Gastrocnemius medialis (tissue), 4 donors: ENCODE results near the gene ACTC1. TPM values are rescaled to one million over a fixed set of nuclear protein-coding genes. Genes with fewer than 3 reads are reported as not detected.

Experiments
- ATAC-seq, 2 donors: fragments of 150-250 bp; one replicate each; pipeline ENCODE4 v1.9.1; 2016
- DNase-seq, 2 donors: peaks; one replicate each; pipeline ENCODE4 v3.0.0-alpha.2; 2019
- H3K27ac ChIP-seq, 4 donors: fragments of 200-600 bp; sonication (generic); 1 replicate in 1 of 4; 2 replicates in 3 of 4; pipeline ENCODE4 v1.5.1; 2016 to 2018; ENCODE audit warnings: mild to moderate bottlenecking in 2 of 4, moderate library complexity in 1 of 4
- H3K27me3 ChIP-seq, 3 donors: fragments of 200-600 bp; sonication (generic) in 2 of 3; 1 replicate in 1 of 3; 2 replicates in 2 of 3; pipeline versions ENCODE4 v1.5.1 to v1.6.0; 2016 to 2019; ENCODE audit warnings: mild to moderate bottlenecking in 1 of 3, moderate library complexity in 1 of 3
- H3K36me3 ChIP-seq, 2 donors: fragments of 200-600 bp; sonication (generic) in 1 of 2; one replicate each; pipeline ENCODE4 v1.5.1; 2017 to 2018
- H3K4me1 ChIP-seq, 2 donors: fragments of 200-600 bp; sonication (generic) in 1 of 2; one replicate each; pipeline ENCODE4 v1.5.1; 2016 to 2017; ENCODE audit warnings: mild to moderate bottlenecking in 2 of 2
- H3K4me3 ChIP-seq, 4 donors: fragments of 200-600 bp; sonication (generic) in 3 of 4; 1 replicate in 1 of 4; 2 replicates in 3 of 4; pipeline ENCODE4 v1.5.1; 2016 to 2019; ENCODE audit warnings: mild to moderate bottlenecking in 2 of 4
- H3K9me3 ChIP-seq, 3 donors: fragments of 200-600 bp; sonication (generic) in 2 of 3; 1 replicate in 1 of 3; 2 replicates in 2 of 3; pipeline ENCODE4 v1.5.1; 2016 to 2019
- POLR2A ChIP-seq, 2 donors: fragments of 450-650 bp; IDR thresholded peaks; one replicate each; pipeline ENCODE4 v1.6.1; 2017; ENCODE audit warnings: antibody characterized with exemption in 2 of 2, mild to moderate bottlenecking in 2 of 2, moderate library complexity in 2 of 2
- in situ Hi-C, 4 donors: fragments of 200-750 bp; cut with MboI; loops; one replicate each; pipeline versions ENCODE4 v1.15.0 to v1.8.0; 2017; ENCODE audit warnings: low sequenced_read_pairs in 4 of 4
- intact Hi-C: fragments of 100-400 bp; cut with DNase I; formaldehyde crosslinking; loops from one replicate; pipeline ENCODE4 v1.15.1; 2023; ENCODE audit warnings: low total_unique reads
- total RNA-seq, 4 donors: library from RNA; depleted of rRNA; stranded (reverse); fragments of >200 nt; gene quantifications; one replicate each; pipeline versions ENCODE4 v1.1.0 to v1.2.3, GENCODE V29; 2016
- TF ChIP-seq, protein P1 (sequence below), 5 experiments: fragments of 450-650 bp in 3 of 5; fragments of 200-600 bp in 2 of 5; sonication (generic) in 2 of 5; IDR thresholded peaks in 4 of 5; conservative IDR thresholded peaks in 1 of 5; 1 replicate in 4 of 5; 2 replicates in 1 of 5; pipeline ENCODE4 v1.5.1; 2016 to 2019; ENCODE audit warnings: antibody characterized with exemption in 5 of 5, mild to moderate bottlenecking in 3 of 5, moderate library complexity in 3 of 5

ACTC1 gene
- total RNA-seq, 4 donors from 2014 or later, result 5.6 to 449 (median 78.0) TPM

DNA sequence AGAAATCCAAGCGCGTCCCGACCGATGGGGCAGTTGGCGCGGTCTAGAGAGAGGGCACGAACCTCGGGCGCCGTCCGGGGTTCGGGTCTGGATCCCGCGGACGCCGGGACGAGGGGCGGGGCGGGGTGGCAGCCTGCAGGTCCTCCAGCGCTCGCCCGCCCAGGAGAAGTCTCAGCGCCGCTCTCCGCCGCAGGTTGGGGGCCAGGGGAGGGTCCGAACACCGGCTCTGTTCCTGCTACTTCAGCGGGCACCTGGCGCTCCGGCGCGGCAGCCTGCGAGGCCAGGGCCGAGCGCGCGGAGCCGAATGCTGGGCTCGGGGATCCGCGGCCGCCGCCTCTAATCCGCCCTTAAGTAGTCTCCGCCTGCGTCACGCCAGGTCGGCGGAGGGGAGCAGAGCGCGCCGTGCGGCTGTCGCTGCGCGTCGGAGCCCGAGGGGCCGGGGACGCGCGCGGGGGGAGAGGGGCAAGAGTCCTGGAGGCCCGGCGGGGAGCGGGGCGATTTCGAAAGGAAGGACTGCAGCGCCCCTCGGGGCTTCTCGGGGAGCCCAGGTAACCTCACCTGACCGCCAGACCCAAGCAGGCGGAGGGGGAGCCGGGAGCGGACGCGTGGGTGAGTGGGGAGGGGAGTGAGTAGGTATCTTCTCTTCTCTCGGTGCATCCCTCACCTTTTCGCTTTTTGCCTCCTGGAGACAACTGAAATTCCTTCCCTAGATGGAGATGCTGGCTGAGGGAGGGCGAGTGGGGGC is 40.5 kb downstream of the ACTC1 start, which contains the start of gene GJD2:
GJD2 (minus strand) TSS at position 325 of the 745 bp plus-strand sequence. CDS start 510 bp downstream, outside the sequence.
- Histone ChIP-seq H3K9me3 (no peaks in the 10 kb centered on the region), H3K4me1 (peaks cover 0 to 5% of the 10 kb centered on the region in 2 donors), H3K27me3 (peaks cover 40 to 46% (median 42%) of the 10 kb centered on the region in 3 donors), H3K36me3 (no peaks in the 10 kb centered on the region), H3K27ac (no peak within 1 kb of the TSS), H3K4me3 (peak within 1 kb of the TSS; percentile 23 to 54 (median 32))
- DNase-seq (no peak), ATAC-seq (no peak)
- no peak for TF ChIP-seq POLR2A (IDR thresholded peaks at IDR 0.05)
- TF ChIP-seq, protein P1, sequence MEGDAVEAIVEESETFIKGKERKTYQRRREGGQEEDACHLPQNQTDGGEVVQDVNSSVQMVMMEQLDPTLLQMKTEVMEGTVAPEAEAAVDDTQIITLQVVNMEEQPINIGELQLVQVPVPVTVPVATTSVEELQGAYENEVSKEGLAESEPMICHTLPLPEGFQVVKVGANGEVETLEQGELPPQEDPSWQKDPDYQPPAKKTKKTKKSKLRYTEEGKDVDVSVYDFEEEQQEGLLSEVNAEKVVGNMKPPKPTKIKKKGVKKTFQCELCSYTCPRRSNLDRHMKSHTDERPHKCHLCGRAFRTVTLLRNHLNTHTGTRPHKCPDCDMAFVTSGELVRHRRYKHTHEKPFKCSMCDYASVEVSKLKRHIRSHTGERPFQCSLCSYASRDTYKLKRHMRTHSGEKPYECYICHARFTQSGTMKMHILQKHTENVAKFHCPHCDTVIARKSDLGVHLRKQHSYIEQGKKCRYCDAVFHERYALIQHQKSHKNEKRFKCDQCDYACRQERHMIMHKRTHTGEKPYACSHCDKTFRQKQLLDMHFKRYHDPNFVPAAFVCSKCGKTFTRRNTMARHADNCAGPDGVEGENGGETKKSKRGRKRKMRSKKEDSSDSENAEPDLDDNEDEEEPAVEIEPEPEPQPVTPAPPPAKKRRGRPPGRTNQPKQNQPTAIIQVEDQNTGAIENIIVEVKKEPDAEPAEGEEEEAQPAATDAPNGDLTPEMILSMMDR (IDR thresholded peaks at IDR 0.05 in 4 of 5, conservative IDR thresholded peaks at IDR 0.05 in 1 of 5), result no peak
- in situ Hi-C loops (no loop called here), intact Hi-C loops (no loop called here)

DNA sequence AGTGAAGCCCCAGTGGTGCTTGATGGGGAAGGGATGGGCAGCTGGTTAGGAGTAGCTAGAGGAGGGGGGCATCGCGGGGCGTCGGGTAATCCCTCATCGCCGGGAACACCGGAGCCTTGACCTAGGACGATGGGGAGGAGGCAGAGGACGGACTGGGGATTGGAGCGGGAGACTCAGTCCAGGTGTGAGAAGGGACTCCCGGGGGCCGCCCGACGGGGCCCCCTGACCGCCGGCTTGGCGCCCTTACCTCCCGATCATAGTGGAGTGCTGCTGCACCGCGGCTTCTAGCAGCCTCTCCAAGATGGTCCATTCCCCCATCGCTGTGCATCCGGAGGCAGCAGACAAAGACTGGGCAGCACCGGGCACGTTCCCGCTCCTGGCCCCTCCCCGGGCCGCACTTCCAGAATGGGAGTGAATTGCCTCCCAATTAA is 41.2 kb downstream of the ACTC1 start:
- TF ChIP-seq, protein P1 (IDR thresholded peaks at IDR 0.05 in 4 of 5, conservative IDR thresholded peaks at IDR 0.05 in 1 of 5), result no peak
- TF ChIP-seq POLR2A (IDR thresholded peaks at IDR 0.05), result no peak
- ATAC-seq (no peak), DNase-seq (no peak)
- no peak overlapping the region for H3K27ac ChIP-seq
- peaks cover 0 to 5% of the 10 kb centered on the region in 2 donors for H3K4me1 ChIP-seq
- H3K27me3 ChIP-seq, result peaks cover 40 to 46% (median 42%) of the 10 kb centered on the region in 3 donors
- H3K9me3 ChIP-seq, result no peaks in the 10 kb centered on the region
- H3K4me3 ChIP-seq, result peak overlapping the region in 3 of 4 donors; percentile 23 to 54 (median 27)
- in situ Hi-C loops (no loop called here), intact Hi-C loops (no loop called here)
- H3K36me3 ChIP-seq, result no peaks in the 10 kb centered on the region

DNA sequence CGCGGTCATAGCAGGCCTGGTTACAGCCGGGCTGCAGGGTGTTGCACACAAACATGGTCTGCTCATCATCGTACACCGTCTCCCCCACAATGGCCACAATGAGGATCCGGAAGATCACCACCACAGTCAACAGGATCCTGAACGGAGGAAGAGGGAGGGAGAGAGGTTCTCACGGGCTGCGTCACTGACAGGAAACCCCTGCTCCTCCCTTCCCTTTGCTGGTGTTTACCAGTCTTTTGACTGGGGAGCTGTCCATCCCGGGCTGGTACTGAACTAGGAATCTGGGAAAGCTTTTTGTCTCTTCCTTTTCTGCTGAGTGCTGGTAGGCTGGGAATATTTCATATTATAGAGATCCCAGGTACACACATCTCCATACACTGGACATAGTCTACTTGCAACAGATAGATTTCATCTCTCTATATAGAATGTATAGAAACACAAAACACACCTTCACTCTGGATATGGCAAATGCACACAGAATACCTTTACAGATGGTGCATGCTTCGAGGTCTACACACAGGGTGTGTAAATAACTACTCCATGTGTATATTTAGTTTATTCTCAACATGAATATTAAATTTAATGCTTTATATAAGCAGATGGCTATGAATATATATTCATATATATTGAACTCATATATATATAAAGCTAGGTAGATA is 42.0 kb downstream of the ACTC1 start:
- Histone ChIP-seq H3K36me3 (no peaks in the 10 kb centered on the region), H3K27me3 (peaks cover 40 to 46% (median 42%) of the 10 kb centered on the region in 3 donors), H3K27ac (no peak overlapping the region), H3K4me1 (peaks cover 0 to 5% of the 10 kb centered on the region in 2 donors), H3K9me3 (no peaks in the 10 kb centered on the region), H3K4me3 (no peak overlapping the region)
- TF ChIP-seq, protein P1 (IDR thresholded peaks at IDR 0.05 in 4 of 5, conservative IDR thresholded peaks at IDR 0.05 in 1 of 5), result no peak
- TF ChIP-seq POLR2A (IDR thresholded peaks at IDR 0.05), result no peak
- ATAC-seq (no peak), DNase-seq (no peak)
- in situ Hi-C loops (no loop called here), intact Hi-C loops (no loop called here)

DNA sequence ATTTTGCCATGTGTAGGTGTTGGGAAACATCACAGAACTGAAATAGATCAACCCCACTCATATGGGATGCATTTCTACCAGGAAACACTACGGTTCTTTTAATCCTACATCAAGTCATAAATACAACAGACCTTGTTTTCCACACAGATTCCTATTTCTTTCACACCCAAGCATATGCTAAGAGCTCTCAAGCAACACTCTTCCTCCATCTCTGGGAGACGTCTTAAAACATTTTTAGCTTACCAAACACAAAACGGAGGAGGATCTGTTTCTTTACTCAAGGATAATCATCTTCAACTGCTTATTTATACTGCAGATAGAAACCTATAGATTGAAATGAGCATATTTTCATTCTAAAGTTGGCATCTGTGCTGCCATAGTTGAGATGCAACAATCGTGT is 45.7 kb downstream of the ACTC1 start:
- Histone ChIP-seq H3K4me3 (no peak overlapping the region), H3K4me1 (peaks cover 0 to 3% of the 10 kb centered on the region in 2 donors), H3K9me3 (no peaks in the 10 kb centered on the region), H3K27me3 (peaks cover 20 to 24% (median 21%) of the 10 kb centered on the region in 3 donors), H3K27ac (no peak overlapping the region), H3K36me3 (no peaks in the 10 kb centered on the region)
- in situ Hi-C loops (no loop called here), intact Hi-C loops (no loop called here)
- TF ChIP-seq, protein P1 (IDR thresholded peaks at IDR 0.05 in 4 of 5, conservative IDR thresholded peaks at IDR 0.05 in 1 of 5), result no peak
- TF ChIP-seq POLR2A (IDR thresholded peaks at IDR 0.05), result no peak
- no peak for ATAC-seq
- DNase-seq, result no peak

Other genes starting within 250 kb of the ACTC1 start
- 10 to 100 TPM in 2 of 4 donors, 1 to 10 TPM in 2; 2.5 to 55.5 (median 22.9) TPM for gene GOLGA8B, start 211.9 kb downstream of the ACTC1 start, total RNA-seq
- gene GJD2, start 40.6 kb downstream of the ACTC1 start, total RNA-seq, result not detected
- gene AQR, start 174.2 kb upstream of the ACTC1 start, total RNA-seq, result 10 to 100 TPM in 2 of 4 donors, 1 to 10 TPM in 2; 6.3 to 13.1 (median 10.3) TPM
- gene ZNF770, start 192.7 kb upstream of the ACTC1 start, total RNA-seq, result 10 to 100 TPM; 33.2 to 55.2 (median 49.0) TPM